Natural killer cell (primary cell): ENCODE measurements around the gene TOR4A. TPM values are rescaled to one million over a fixed set of nuclear protein-coding genes. Genes with fewer than 3 reads are reported as not detected.

Source experiments
- ATAC-seq, 3 donors: fragments of 150-1000 bp in 2 of 3; fragments of 200-7000 bp in 1 of 3; cut with Tn5 transposase; 1 replicate in 1 of 3; 2 replicates in 2 of 3; pipeline ENCODE4 v1.10.0; 2021; ENCODE audit warnings: mild to moderate bottlenecking in 2 of 3, moderate library complexity in 2 of 3
- DNase-seq, 2 donors: peaks; one replicate each; pipeline versions ENCODE4 v3.0.0 to v3.0.0-alpha.2; 2013 to 2021; ENCODE audit warnings: mixed read lengths in 1 of 2
- H3K27ac ChIP-seq: one replicate; pipeline ENCODE4 v1.5.1; 2013; ENCODE audit warnings: mild to moderate bottlenecking, low read length
- H3K27me3 ChIP-seq: one replicate; pipeline ENCODE4 v1.6.1; 2013; ENCODE audit warnings: low read length; ENCODE audit not compliant: control insufficient read depth, insufficient read depth
- H3K36me3 ChIP-seq: one replicate; pipeline ENCODE4 v1.6.1; 2013; ENCODE audit warnings: low read length; ENCODE audit not compliant: control insufficient read depth, insufficient read depth
- H3K4me1 ChIP-seq: one replicate; pipeline ENCODE4 v1.6.1; 2013; ENCODE audit warnings: low read length; ENCODE audit not compliant: control insufficient read depth, insufficient read depth
- H3K4me3 ChIP-seq: one replicate; pipeline ENCODE4 v1.5.1; 2013; ENCODE audit warnings: low read length
- H3K9me3 ChIP-seq: one replicate; pipeline ENCODE4 v1.6.1; 2013; ENCODE audit warnings: low read length; ENCODE audit not compliant: control insufficient read depth, insufficient read depth
- H3K27ac Mint-ChIP-seq, 2 donors: one replicate each; pipeline ENCODE4 v1.8.0; 2022; ENCODE audit warnings: mild to moderate bottlenecking in 2 of 2, mixed read lengths in 2 of 2, moderate library complexity in 1 of 2
- H3K27me3 Mint-ChIP-seq, 2 donors: one replicate each; pipeline ENCODE4 v1.8.0; 2022; ENCODE audit warnings: low read depth in 2 of 2, mixed read lengths in 2 of 2
- H3K36me3 Mint-ChIP-seq: one replicate; pipeline ENCODE4 v1.8.0; 2022; ENCODE audit warnings: mixed read lengths
- H3K4me1 Mint-ChIP-seq, 2 donors: one replicate each; pipeline ENCODE4 v1.8.0; 2022; ENCODE audit warnings: mixed read lengths in 2 of 2
- H3K4me3 Mint-ChIP-seq: one replicate; pipeline ENCODE4 v1.8.0; 2022; ENCODE audit warnings: mild to moderate bottlenecking, moderate library complexity, mixed read lengths
- H3K9me3 Mint-ChIP-seq, 2 donors: one replicate each; pipeline ENCODE4 v1.8.0; 2022; ENCODE audit warnings: mixed read lengths in 2 of 2
- CTCF ChIP-seq: fragments of 200-600 bp; IDR thresholded peaks from one replicate; pipeline ENCODE4 v1.8.0; 2022; ENCODE audit warnings: antibody characterized with exemption
- WGBS: methylation state at CpG from one replicate; pipeline ENCODE4 v1.1.7; 2013; ENCODE audit warnings: missing lambda C conversion rate; ENCODE audit not compliant: insufficient coverage; 5-methylcytosine and 5-hydroxymethylcytosine counted together
- intact Hi-C: fragments of 100-400 bp; cut with micrococcal nuclease; formaldehyde crosslinking; loops from one replicate; pipeline ENCODE4 v1.14.2; 2022
- total RNA-seq, 4 donors: library from RNA; stranded (reverse); fragments of 120-200 nt in 1 of 4; gene quantifications; one replicate each; pipeline versions ENCODE4 v1.2.3 to v1.2.4, GENCODE V29; 2013 to 2022

TOR4A gene
- total RNA-seq, 3 donors from 2014 or later (not counting 1 experiment from before 2014, with no cell fraction given): 16.3 to 24.6 (median 19.2) TPM

DNA sequence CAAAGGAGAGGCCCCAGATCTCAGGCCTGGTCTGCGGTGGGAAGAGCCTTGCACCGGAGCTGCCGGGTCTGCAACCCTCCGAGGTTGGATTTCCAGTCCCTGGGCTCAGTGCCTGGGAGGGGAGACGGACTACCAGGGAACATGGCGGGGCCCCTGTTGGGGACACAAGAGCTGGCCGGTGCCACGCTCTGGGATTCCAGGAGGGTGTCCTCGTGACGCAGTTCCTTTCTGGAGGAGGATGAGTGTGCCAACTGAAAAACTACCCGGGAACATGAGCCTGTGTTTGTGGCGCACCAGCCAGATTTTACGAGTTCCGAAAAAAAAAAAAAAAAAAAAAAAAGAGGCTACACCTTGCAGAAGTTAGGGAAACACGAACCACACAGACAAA lies 15.6 kb downstream of the TOR4A start:
- Histone ChIP-seq H3K27me3 (peaks cover 23% of the 10 kb centered on the region), H3K4me1 (peaks cover 15% of the 10 kb centered on the region), H3K4me3 (no peak overlapping the region), H3K36me3 (no peaks in the 10 kb centered on the region), H3K27ac (no peak overlapping the region), H3K9me3 (no peaks in the 10 kb centered on the region)
- H3K27me3 Mint-ChIP-seq: peaks cover 9 to 17% of the 10 kb centered on the region in 2 donors
- no peak for TF ChIP-seq CTCF
- intact Hi-C loops: loop anchor here (10.0 kb wide), 1 partner anchor 232 kb away; no protein-coding TSS in a partner anchor
- H3K4me1 Mint-ChIP-seq: peaks cover 0 to 16% of the 10 kb centered on the region in 2 donors
- no peaks in the 10 kb centered on the region for H3K9me3 Mint-ChIP-seq
- WGBS: 96% methylated on average over 15 of the region's 15 CpGs
- DNase-seq: no peak
- H3K4me3 Mint-ChIP-seq: no peak overlapping the region
- H3K27ac Mint-ChIP-seq: no peak overlapping the region
- no peaks in the 10 kb centered on the region for H3K36me3 Mint-ChIP-seq
- ATAC-seq: no peak

DNA sequence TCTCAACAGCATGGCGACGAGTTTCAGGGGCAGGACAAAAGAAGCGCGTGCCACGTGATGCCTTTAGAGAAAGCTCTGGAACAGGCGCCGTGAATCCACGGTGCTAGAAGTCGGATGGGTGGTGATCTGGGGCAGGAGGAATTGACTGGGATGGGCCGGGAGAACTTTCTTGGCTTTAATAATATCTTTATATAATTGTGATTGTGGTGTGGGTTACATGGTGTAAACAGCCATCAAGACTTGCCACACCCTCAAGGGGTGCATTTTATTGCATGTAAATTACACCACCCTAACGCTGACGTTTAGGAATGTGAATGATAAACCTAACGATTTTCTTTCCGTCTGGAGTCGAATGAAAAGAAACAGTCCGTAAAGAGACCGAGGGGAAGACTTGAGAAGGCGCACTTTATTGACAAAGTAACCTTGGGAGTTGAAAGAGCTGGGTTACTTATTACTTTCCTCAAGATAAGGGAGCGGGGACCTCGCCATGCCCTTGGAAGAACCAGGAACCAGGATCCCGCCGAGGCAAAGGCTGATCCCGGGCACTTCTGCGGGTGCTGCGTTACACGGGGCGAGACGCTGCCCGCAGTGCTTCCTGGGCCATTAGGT lies 16.1 kb downstream of the TOR4A start:
- WGBS: 93% methylated on average over 29 of the region's 29 CpGs
- peaks cover 9 to 17% of the 10 kb centered on the region in 2 donors for H3K27me3 Mint-ChIP-seq
- Histone ChIP-seq H3K36me3 (no peaks in the 10 kb centered on the region), H3K4me1 (peaks cover 15% of the 10 kb centered on the region), H3K27ac (no peak overlapping the region), H3K9me3 (no peaks in the 10 kb centered on the region), H3K27me3 (peaks cover 23% of the 10 kb centered on the region), H3K4me3 (no peak overlapping the region)
- no peaks in the 10 kb centered on the region for H3K36me3 Mint-ChIP-seq
- no peak for DNase-seq
- peak overlapping the region; percentile 45 for H3K4me3 Mint-ChIP-seq
- no peak for TF ChIP-seq CTCF
- intact Hi-C loops: loop anchor here (2.0 to 10.0 kb wide), 2 partner anchors 113 to 231 kb away; no protein-coding TSS in a partner anchor
- peaks cover 0 to 16% of the 10 kb centered on the region in 2 donors for H3K4me1 Mint-ChIP-seq
- no peak for ATAC-seq
- no peak overlapping the region for H3K27ac Mint-ChIP-seq
- H3K9me3 Mint-ChIP-seq: no peaks in the 10 kb centered on the region

DNA sequence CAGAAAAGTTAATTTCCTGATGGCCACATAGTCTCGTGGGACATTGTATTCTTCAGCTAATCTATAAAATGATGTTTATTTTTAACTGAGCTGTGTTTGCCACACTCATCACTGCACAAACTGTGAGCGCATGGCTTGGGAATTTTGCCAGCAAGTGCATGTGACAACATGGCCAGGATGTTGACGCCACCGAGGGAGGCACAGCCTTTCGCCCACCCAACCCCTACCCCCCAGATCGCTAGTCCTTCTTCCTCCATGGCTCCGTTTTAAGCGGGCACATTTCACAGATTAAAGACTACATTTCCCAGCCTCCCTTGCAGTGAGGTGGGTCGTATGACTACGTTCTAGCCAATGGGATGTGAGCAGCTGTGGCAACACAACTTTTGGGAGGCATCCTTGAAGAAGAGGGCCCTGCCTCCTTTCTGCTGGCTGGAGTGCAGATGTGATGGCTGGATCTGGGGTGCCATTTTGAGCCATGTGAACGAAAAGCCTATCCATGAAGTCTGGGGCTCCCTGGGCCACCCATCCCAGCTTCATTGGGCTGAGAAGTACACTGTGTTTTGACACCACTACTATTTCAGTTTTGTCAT lies 16.7 kb downstream of the TOR4A start:
- H3K4me3 ChIP-seq: no peak overlapping the region
- TF ChIP-seq CTCF: no peak
- ATAC-seq: peak in 2 of 3 donors; percentile 23 to 48
- no peaks in the 10 kb centered on the region for H3K36me3 Mint-ChIP-seq
- DNase-seq: peak in 1 of 2 donors; percentile 45
- intact Hi-C loops: loop anchor here (2.0 to 10.0 kb wide), 2 partner anchors 113 to 231 kb away; no protein-coding TSS in a partner anchor
- H3K9me3 Mint-ChIP-seq: no peaks in the 10 kb centered on the region
- no peak overlapping the region for H3K27ac ChIP-seq
- no peaks in the 10 kb centered on the region for H3K9me3 ChIP-seq
- peak overlapping the region; percentile 80 for H3K4me3 Mint-ChIP-seq
- H3K4me1 ChIP-seq: peaks cover 15% of the 10 kb centered on the region
- WGBS: 34% methylated on average over 11 of the region's 11 CpGs
- H3K27me3 Mint-ChIP-seq: peaks cover 9 to 17% of the 10 kb centered on the region in 2 donors
- no peaks in the 10 kb centered on the region for H3K36me3 ChIP-seq
- peaks cover 26% of the 10 kb centered on the region for H3K27me3 ChIP-seq
- peaks cover 0 to 16% of the 10 kb centered on the region in 2 donors for H3K4me1 Mint-ChIP-seq
- no peak overlapping the region for H3K27ac Mint-ChIP-seq
